ENCODE data around the gene CYB5R4. TPM values are rescaled to one million over a fixed set of nuclear protein-coding genes. Genes with fewer than 3 reads are reported as not detected.
"Not testable (repeated sequence)": the region's sequence is repeated elsewhere in the genome, so short reads cannot be mapped to it uniquely, and the experiment has no call there.

The CYB5R4 gene
- total and polyA plus RNA-seq, 2 experiments from 2014 or later: 10.3 to 10.7 TPM

DNA sequence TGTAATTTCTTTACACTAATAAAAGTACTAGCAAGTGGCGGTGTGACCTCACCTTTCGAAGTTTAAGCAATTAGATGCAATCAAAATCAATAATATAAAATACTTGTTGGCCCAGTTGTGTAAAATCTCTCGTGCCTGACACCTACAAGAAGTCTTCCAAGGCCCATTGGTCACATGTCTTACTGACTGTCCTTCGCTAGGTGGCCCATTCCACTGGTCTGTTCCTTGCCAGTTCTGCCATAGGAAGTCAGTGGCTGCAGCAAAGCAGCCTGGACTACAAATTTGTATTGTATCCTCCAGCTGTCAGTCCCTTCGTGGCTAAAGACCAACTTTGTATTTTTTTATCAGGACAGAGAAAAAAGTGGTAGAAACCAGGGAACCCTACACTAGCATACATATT lies 61.8 kb downstream of the CYB5R4 start:
- H3K4me2 ChIP-seq: no peak overlapping the region
- WGBS (ENCODE audit: low lambda C conversion rate, missing lambda C conversion rate): 90% methylated on average over 5 of the region's 5 CpGs
- no peak overlapping the region for H3K4me3 ChIP-seq
- no peaks in the 10 kb centered on the region for H3K9me2 ChIP-seq (replicated peaks; ENCODE audit: insufficient read depth)
- H2AFZ ChIP-seq: no peak overlapping the region
- no peaks in the 10 kb centered on the region for H3K27me3 ChIP-seq
- H3K27ac ChIP-seq: no peak overlapping the region
- H4K20me1 ChIP-seq (ENCODE audit: insufficient read depth, poor library complexity, severe bottlenecking): no peaks in the 10 kb centered on the region
- H3K36me3 ChIP-seq (replicated peaks; ENCODE audit: insufficient read depth, low read depth): no peaks in the 10 kb centered on the region
- no peaks in the 10 kb centered on the region for H3K79me2 ChIP-seq
- TF ChIP-seq EZH2phosphoT487 (IDR thresholded peaks at IDR 0.05; ENCODE audit: low read depth, severe bottlenecking, unreplicated experiment) (no peak), EZH2 (IDR thresholded peaks at IDR 0.05; ENCODE audit: borderline replicate concordance) (no peak)
- TF ChIP-seq, protein P1, sequence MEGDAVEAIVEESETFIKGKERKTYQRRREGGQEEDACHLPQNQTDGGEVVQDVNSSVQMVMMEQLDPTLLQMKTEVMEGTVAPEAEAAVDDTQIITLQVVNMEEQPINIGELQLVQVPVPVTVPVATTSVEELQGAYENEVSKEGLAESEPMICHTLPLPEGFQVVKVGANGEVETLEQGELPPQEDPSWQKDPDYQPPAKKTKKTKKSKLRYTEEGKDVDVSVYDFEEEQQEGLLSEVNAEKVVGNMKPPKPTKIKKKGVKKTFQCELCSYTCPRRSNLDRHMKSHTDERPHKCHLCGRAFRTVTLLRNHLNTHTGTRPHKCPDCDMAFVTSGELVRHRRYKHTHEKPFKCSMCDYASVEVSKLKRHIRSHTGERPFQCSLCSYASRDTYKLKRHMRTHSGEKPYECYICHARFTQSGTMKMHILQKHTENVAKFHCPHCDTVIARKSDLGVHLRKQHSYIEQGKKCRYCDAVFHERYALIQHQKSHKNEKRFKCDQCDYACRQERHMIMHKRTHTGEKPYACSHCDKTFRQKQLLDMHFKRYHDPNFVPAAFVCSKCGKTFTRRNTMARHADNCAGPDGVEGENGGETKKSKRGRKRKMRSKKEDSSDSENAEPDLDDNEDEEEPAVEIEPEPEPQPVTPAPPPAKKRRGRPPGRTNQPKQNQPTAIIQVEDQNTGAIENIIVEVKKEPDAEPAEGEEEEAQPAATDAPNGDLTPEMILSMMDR (IDR thresholded peaks at IDR 0.05; ENCODE audit: poor library complexity): no peak
- DNase-seq (ENCODE audit: low spot score): no peak
- no peaks in the 10 kb centered on the region for H3K4me1 ChIP-seq (ENCODE audit: insufficient read depth)
- no peaks in the 10 kb centered on the region for H3K9me3 ChIP-seq (ENCODE audit: low read depth)

GRCh38 chr6:83927470-83927869 lies 68.0 kb downstream of the CYB5R4 start:
- Histone ChIP-seq H3K36me3 (replicated peaks; ENCODE audit: insufficient read depth, low read depth) (no peaks in the 10 kb centered on the region), H3K9me2 (replicated peaks; ENCODE audit: insufficient read depth) (no peaks in the 10 kb centered on the region), H3K4me1 (ENCODE audit: insufficient read depth) (no peaks in the 10 kb centered on the region), H3K27ac (no peak overlapping the region), H3K4me3 (no peak overlapping the region), H2AFZ (no peak overlapping the region), H3K4me2 (no peak overlapping the region), H3K9me3 (ENCODE audit: low read depth) (no peaks in the 10 kb centered on the region), H4K20me1 (ENCODE audit: insufficient read depth, poor library complexity, severe bottlenecking) (no peaks in the 10 kb centered on the region), H3K27me3 (no peaks in the 10 kb centered on the region), H3K79me2 (no peaks in the 10 kb centered on the region)
- no peak for DNase-seq (ENCODE audit: low spot score)
- WGBS (ENCODE audit: low lambda C conversion rate, missing lambda C conversion rate): 46% methylated on average over 2 of the region's 2 CpGs
- TF ChIP-seq, protein P1 (IDR thresholded peaks at IDR 0.05; ENCODE audit: poor library complexity): no peak
- TF ChIP-seq EZH2 (IDR thresholded peaks at IDR 0.05; ENCODE audit: borderline replicate concordance): no peak
- no peak for TF ChIP-seq EZH2phosphoT487 (IDR thresholded peaks at IDR 0.05; ENCODE audit: low read depth, severe bottlenecking, unreplicated experiment)

GRCh38 chr6:83928286-83928685 lies 68.8 kb downstream of the CYB5R4 start:
- no peaks in the 10 kb centered on the region for H3K27me3 ChIP-seq
- no peaks in the 10 kb centered on the region for H3K9me2 ChIP-seq (replicated peaks; ENCODE audit: insufficient read depth)
- TF ChIP-seq EZH2phosphoT487 (IDR thresholded peaks at IDR 0.05; ENCODE audit: low read depth, severe bottlenecking, unreplicated experiment): no peak
- TF ChIP-seq, protein P1 (IDR thresholded peaks at IDR 0.05; ENCODE audit: poor library complexity): no peak
- TF ChIP-seq EZH2 (IDR thresholded peaks at IDR 0.05; ENCODE audit: borderline replicate concordance): no peak
- H3K27ac ChIP-seq: no peak overlapping the region
- H3K4me3 ChIP-seq: no peak overlapping the region
- H3K4me2 ChIP-seq: no peak overlapping the region
- H2AFZ ChIP-seq: no peak overlapping the region
- no peaks in the 10 kb centered on the region for H3K36me3 ChIP-seq (replicated peaks; ENCODE audit: insufficient read depth, low read depth)
- no peak for DNase-seq (ENCODE audit: low spot score)
- no peaks in the 10 kb centered on the region for H3K79me2 ChIP-seq
- no peaks in the 10 kb centered on the region for H3K9me3 ChIP-seq (ENCODE audit: low read depth)
- whole genome bisulfite sequencing (ENCODE audit: low lambda C conversion rate, missing lambda C conversion rate): 95% methylated on average over 1 of the region's 1 CpG
- no peaks in the 10 kb centered on the region for H3K4me1 ChIP-seq (ENCODE audit: insufficient read depth)
- no peaks in the 10 kb centered on the region for H4K20me1 ChIP-seq (ENCODE audit: insufficient read depth, poor library complexity, severe bottlenecking)

DNA sequence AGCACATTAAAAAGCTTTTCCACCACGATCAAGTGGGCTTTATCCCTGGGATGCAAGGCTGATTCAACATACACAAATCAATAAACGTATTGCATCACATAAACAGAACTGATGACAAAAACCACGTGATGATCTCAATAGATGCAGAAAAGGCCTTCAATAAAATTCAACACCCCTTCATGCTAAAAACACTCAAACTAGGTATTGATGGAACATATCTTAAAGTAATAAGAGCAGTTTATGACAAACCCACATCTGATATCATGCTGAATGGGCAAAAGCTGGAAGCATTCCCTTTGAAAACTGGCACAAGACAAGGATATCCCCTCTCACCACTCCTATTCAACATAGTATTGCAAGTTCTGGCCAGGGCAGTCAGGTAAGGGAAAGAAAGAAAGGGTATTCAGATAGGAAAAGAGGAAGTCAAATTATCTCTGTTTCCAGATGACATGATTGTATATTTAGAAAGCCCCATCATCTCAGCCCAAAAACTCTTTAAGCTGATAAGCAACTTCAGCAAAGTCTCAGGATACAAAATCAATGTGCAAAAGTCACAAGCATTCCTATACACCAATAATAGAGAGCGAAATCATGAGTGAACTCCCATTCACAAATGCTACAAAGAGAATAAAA lies 86.8 kb downstream of the CYB5R4 start:
- H4K20me1 ChIP-seq (ENCODE audit: insufficient read depth, poor library complexity, severe bottlenecking); H2AFZ ChIP-seq; H3K9me2 ChIP-seq (replicated peaks; ENCODE audit: insufficient read depth); H3K27me3 ChIP-seq; H3K79me2 ChIP-seq; H3K36me3 ChIP-seq (replicated peaks; ENCODE audit: insufficient read depth, low read depth); H3K4me1 ChIP-seq (ENCODE audit: insufficient read depth); DNase-seq (ENCODE audit: low spot score); H3K4me2 ChIP-seq; H3K27ac ChIP-seq; H3K9me3 ChIP-seq (ENCODE audit: low read depth); H3K4me3 ChIP-seq: not testable (repeated sequence)
- 98% methylated on average over 4 of the region's 4 CpGs for WGBS (ENCODE audit: low lambda C conversion rate, missing lambda C conversion rate)

DNA sequence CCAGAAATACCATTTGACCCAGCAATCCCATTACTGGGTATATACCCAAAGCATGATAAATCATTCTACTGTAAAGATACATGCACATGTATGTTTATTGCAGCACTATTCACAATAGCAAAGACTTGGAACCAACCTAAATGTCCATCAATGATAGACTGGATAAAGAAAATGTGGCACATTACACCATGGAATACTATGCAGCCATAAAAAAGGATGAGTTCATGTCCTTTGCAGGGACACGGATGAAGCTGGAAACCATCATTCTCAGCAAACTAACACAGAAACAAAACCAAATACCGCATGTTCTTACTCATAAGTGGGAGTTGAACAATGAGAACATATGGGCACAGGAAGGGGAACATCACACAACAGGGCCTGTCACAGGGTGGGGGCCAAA lies 88.5 kb downstream of the CYB5R4 start:
- not testable (repeated sequence) for H3K27me3 ChIP-seq; H3K36me3 ChIP-seq (replicated peaks; ENCODE audit: insufficient read depth, low read depth); DNase-seq (ENCODE audit: low spot score); H4K20me1 ChIP-seq (ENCODE audit: insufficient read depth, poor library complexity, severe bottlenecking); H3K79me2 ChIP-seq; H2AFZ ChIP-seq; H3K9me2 ChIP-seq (replicated peaks; ENCODE audit: insufficient read depth); H3K27ac ChIP-seq; H3K4me1 ChIP-seq (ENCODE audit: insufficient read depth); H3K4me3 ChIP-seq; H3K4me2 ChIP-seq; H3K9me3 ChIP-seq (ENCODE audit: low read depth)
- 100% methylated on average over 2 of the region's 2 CpGs for WGBS (ENCODE audit: low lambda C conversion rate, missing lambda C conversion rate)

Measured in hepatocyte (in vitro differentiated cells).